Spleen (tissue), 11 donors: ENCODE results near the gene MYO3B. TPM values are rescaled to one million over a fixed set of nuclear protein-coding genes. Genes with fewer than 3 reads are reported as not detected.

Experiments
- DNase-seq: peaks from one replicate; pipeline ENCODE4 v3.0.0-alpha.2; 2020
- H3K27ac ChIP-seq, 8 donors: fragments of 200-600 bp; sonication (generic) in 7 of 8; 1 replicate in 4 of 8; 2 replicates in 4 of 8; pipeline versions ENCODE4 v1.5.0 to v1.8.0; 2016 to 2021; ENCODE audit warnings: inconsistent platforms in 4 of 8, mild to moderate bottlenecking in 4 of 8, moderate library complexity in 1 of 8
- H3K27me3 ChIP-seq, 7 donors: fragments of 200-600 bp; sonication (generic) in 6 of 7; replicated peaks in 1 of 7; 1 replicate in 4 of 7; 2 replicates in 3 of 7; pipeline versions ENCODE4 v1.5.0 to v1.8.0; 2016 to 2021; ENCODE audit warnings: inconsistent platforms in 3 of 7, mild to moderate bottlenecking in 1 of 7
- H3K36me3 ChIP-seq, 6 donors: fragments of 200-600 bp; sonication (generic) in 5 of 6; 1 replicate in 4 of 6; 2 replicates in 2 of 6; pipeline versions ENCODE4 v1.5.0 to v1.8.0; 2016 to 2021; ENCODE audit warnings: inconsistent platforms in 2 of 6
- H3K4me1 ChIP-seq, 6 donors: fragments of 200-600 bp; sonication (generic) in 5 of 6; 1 replicate in 3 of 6; 2 replicates in 3 of 6; pipeline versions ENCODE4 v1.5.0 to v1.8.0; 2016 to 2021; ENCODE audit warnings: inconsistent platforms in 3 of 6
- H3K4me3 ChIP-seq, 8 donors: fragments of 200-600 bp; sonication (generic) in 7 of 8; 1 replicate in 4 of 8; 2 replicates in 4 of 8; pipeline versions ENCODE4 v1.5.0 to v1.8.0; 2016 to 2021; ENCODE audit warnings: inconsistent platforms in 4 of 8, mild to moderate bottlenecking in 4 of 8, moderate library complexity in 2 of 8
- H3K9me3 ChIP-seq, 8 donors: fragments of 200-600 bp; sonication (generic) in 7 of 8; 1 replicate in 4 of 8; 2 replicates in 4 of 8; pipeline versions ENCODE4 v1.5.0 to v1.8.0; 2016 to 2021; ENCODE audit warnings: inconsistent platforms in 4 of 8
- POLR2A ChIP-seq, 3 donors: fragments of 450-650 bp; IDR thresholded peaks; one replicate each; pipeline ENCODE4 v1.5.1; 2017; ENCODE audit warnings: antibody characterized with exemption in 3 of 3, mild to moderate bottlenecking in 1 of 3
- POLR2AphosphoS5 ChIP-seq, 3 donors: sonication (generic); formaldehyde crosslinking; IDR thresholded peaks; one replicate each; pipeline ENCODE4 v1.5.1; 2017; ENCODE audit warnings: antibody characterized with exemption in 3 of 3
- WGBS, 5 donors: extraction: QIAGEN DNeasy Blood & Tissue Kit in 3 of 5; methylation state at CpG; one replicate each; pipeline versions ENCODE4 v1.1.5 to v1.1.7; 2013 to 2018; 5-methylcytosine and 5-hydroxymethylcytosine counted together
- intact Hi-C: fragments of 100-400 bp; cut with DNase I; formaldehyde crosslinking; loops from one replicate; pipeline ENCODE4 v1.15.0; 2023; ENCODE audit warnings: low total_unique reads
- polyA plus RNA-seq, 3 donors: library from polyadenylated mRNA; stranded (reverse); fragments of 200-250 nt; gene quantifications; one replicate each; pipeline ENCODE4 v1.2.1, GENCODE V29; 2013
- total RNA-seq, 7 donors: library from RNA; depleted of rRNA in 3 of 7; stranded (reverse); fragments of >200 nt in 3 of 7; fragmentation: NEBNext Ultra II Directional in 4 of 7; extraction: Animal tissue kit (Norgen Biotek cat#: 25700) in 4 of 7; gene quantifications; one replicate each; pipeline versions ENCODE4 v1.1.0 to v1.2.1, GENCODE V29; 2016 to 2021
- TF ChIP-seq, protein P1 (sequence below), 11 experiments: fragments of 200-600 bp in 7 of 11; fragments of 450-650 bp in 4 of 11; sonication (generic) in 4 of 11; IDR thresholded peaks in 8 of 11; conservative IDR thresholded peaks in 3 of 11; 1 replicate in 7 of 11; 2 replicates in 4 of 11; pipeline versions ENCODE4 v1.4.0 to v1.8.0; 2016 to 2021; ENCODE audit warnings: antibody characterized with exemption in 11 of 11, inconsistent platforms in 4 of 11, mild to moderate bottlenecking in 1 of 11
- donor health status: healthy with polysubstance abuse.
- donor health status: DM: no; HTN: no; CAD: no; lungs with moderate emphysema.
- donor health status: DM: no; HTN: no; CAD: no.
- donor health status: Bipolar disorder and iron deficiency.
- donor health status: healthy.
- donor health status: DM: no; HTN: no; CAD: no.
- donor health status: DM: yes; HTN: yes; CAD: no.

Gene MYO3B
- total and polyA plus RNA-seq, 10 donors = 0.03 to 2.0 (median 0.58) TPM; not detected in 4

GRCh38 chr2:170518911-170519310, 341.0 kb downstream of the MYO3B start:
- H3K9me3 ChIP-seq = no peaks in the 10 kb centered on the region
- no peak overlapping the region for H3K27ac ChIP-seq
- no peak for DNase-seq
- no peaks in the 10 kb centered on the region for H3K36me3 ChIP-seq
- H3K4me1 ChIP-seq = no peaks in the 10 kb centered on the region
- no peak for TF ChIP-seq POLR2A (IDR thresholded peaks at IDR 0.05)
- TF ChIP-seq, protein P1, sequence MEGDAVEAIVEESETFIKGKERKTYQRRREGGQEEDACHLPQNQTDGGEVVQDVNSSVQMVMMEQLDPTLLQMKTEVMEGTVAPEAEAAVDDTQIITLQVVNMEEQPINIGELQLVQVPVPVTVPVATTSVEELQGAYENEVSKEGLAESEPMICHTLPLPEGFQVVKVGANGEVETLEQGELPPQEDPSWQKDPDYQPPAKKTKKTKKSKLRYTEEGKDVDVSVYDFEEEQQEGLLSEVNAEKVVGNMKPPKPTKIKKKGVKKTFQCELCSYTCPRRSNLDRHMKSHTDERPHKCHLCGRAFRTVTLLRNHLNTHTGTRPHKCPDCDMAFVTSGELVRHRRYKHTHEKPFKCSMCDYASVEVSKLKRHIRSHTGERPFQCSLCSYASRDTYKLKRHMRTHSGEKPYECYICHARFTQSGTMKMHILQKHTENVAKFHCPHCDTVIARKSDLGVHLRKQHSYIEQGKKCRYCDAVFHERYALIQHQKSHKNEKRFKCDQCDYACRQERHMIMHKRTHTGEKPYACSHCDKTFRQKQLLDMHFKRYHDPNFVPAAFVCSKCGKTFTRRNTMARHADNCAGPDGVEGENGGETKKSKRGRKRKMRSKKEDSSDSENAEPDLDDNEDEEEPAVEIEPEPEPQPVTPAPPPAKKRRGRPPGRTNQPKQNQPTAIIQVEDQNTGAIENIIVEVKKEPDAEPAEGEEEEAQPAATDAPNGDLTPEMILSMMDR (IDR thresholded peaks at IDR 0.05 in 8 of 11, conservative IDR thresholded peaks at IDR 0.05 in 3 of 11) = no peak
- no peak for TF ChIP-seq POLR2AphosphoS5 (IDR thresholded peaks at IDR 0.05)
- H3K4me3 ChIP-seq = no peak overlapping the region
- WGBS, 5 donors = 66 to 88% (median 81%) methylated on average over 2 of the region's 2 CpGs
- intact Hi-C loops = no loop called here
- peaks cover 0 to 6% (median 0%) of the 10 kb centered on the region in 7 donors for H3K27me3 ChIP-seq

GRCh38 chr2:170521299-170521698, 343.4 kb downstream of the MYO3B start:
- 78 to 86% (median 83%) methylated on average over 2 of the region's 2 CpGs for WGBS, 5 donors
- H3K4me3 ChIP-seq = no peak overlapping the region

GRCh38 chr2:170523506-170523905, 345.6 kb downstream of the MYO3B start:
- no peak for DNase-seq
- no peaks in the 10 kb centered on the region for H3K4me1 ChIP-seq
- TF ChIP-seq POLR2AphosphoS5 (IDR thresholded peaks at IDR 0.05) (no peak), POLR2A (IDR thresholded peaks at IDR 0.05) (no peak)
- TF ChIP-seq, protein P1 (IDR thresholded peaks at IDR 0.05 in 8 of 11, conservative IDR thresholded peaks at IDR 0.05 in 3 of 11) = no peak
- no peaks in the 10 kb centered on the region for H3K36me3 ChIP-seq
- H3K27ac ChIP-seq = no peak overlapping the region
- intact Hi-C loops = no loop called here
- no peak overlapping the region for H3K4me3 ChIP-seq
- no peaks in the 10 kb centered on the region for H3K9me3 ChIP-seq
- peaks cover 0 to 2% (median 0%) of the 10 kb centered on the region in 7 donors for H3K27me3 ChIP-seq
- 67 to 87% (median 79%) methylated on average over 4 of the region's 4 CpGs for whole genome bisulfite sequencing, 5 donors

More at GRCh38 chr2:170521299-170521698, 343.4 kb downstream of the MYO3B start:
- intact Hi-C loops = no loop called here
- Histone ChIP-seq H3K9me3 (no peaks in the 10 kb centered on the region), H3K27me3 (no peaks in the 10 kb centered on the region), H3K27ac (no peak overlapping the region), H3K36me3 (no peaks in the 10 kb centered on the region), H3K4me1 (no peaks in the 10 kb centered on the region)
- TF ChIP-seq POLR2AphosphoS5 (IDR thresholded peaks at IDR 0.05) = no peak
- no peak for TF ChIP-seq POLR2A (IDR thresholded peaks at IDR 0.05)
- TF ChIP-seq, protein P1 (IDR thresholded peaks at IDR 0.05 in 8 of 11, conservative IDR thresholded peaks at IDR 0.05 in 3 of 11) = no peak
- no peak for DNase-seq

DNA sequence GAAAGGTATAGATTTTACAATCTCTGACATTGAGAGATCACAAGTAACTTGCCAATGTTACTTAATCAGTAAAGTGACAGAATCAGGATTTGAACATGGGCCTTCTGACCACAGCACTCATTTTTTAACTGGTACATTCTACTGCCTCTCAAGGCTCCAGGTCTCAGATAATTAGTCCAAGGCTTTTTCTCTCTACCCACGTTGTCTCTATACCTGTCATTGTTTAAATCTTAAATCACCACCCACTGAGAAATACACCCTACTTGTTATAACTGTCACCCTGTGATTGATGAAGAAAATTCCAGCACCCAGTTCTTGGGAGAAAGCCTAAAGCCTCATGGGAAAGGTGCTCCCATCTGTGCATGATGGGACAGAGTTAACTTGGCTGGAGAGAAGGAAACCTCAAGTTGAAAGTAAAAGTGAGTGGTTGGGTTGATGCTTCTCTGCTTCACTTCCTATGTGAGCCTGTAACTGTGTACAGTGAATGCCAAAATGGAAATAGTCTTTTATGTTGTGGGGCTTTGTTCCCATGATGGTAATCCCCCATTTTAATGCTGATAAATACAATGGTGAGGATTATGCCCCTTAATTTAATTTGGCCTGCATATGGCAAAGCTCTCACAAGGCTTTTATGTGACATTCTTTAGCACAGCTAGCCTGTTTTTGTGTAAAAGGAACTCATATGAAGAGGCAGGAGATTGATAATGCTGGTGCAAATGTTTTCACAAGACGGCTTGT, 347.1 kb downstream of the MYO3B start:
- no peak for DNase-seq
- Histone ChIP-seq H3K27me3 (peaks cover 0 to 4% (median 0%) of the 10 kb centered on the region in 7 donors), H3K4me1 (no peaks in the 10 kb centered on the region), H3K4me3 (no peak overlapping the region), H3K36me3 (no peaks in the 10 kb centered on the region), H3K27ac (no peak overlapping the region), H3K9me3 (no peaks in the 10 kb centered on the region)
- TF ChIP-seq, protein P1 (IDR thresholded peaks at IDR 0.05 in 8 of 11, conservative IDR thresholded peaks at IDR 0.05 in 3 of 11) = no peak
- TF ChIP-seq POLR2A (IDR thresholded peaks at IDR 0.05) = no peak
- TF ChIP-seq POLR2AphosphoS5 (IDR thresholded peaks at IDR 0.05) = no peak
- WGBS, 5 donors = 46 to 65% (median 54%) methylated on average over 2 of the region's 2 CpGs
- intact Hi-C loops = no loop called here
